ENCODE results near the gene UBTD1. TPM values are rescaled to one million over a fixed set of nuclear protein-coding genes. Genes with fewer than 3 reads are reported as not detected.

Gene UBTD1
- total and polyA plus RNA-seq, 10 donors = 4.5 to 17.6 (median 11.8) TPM

DNA sequence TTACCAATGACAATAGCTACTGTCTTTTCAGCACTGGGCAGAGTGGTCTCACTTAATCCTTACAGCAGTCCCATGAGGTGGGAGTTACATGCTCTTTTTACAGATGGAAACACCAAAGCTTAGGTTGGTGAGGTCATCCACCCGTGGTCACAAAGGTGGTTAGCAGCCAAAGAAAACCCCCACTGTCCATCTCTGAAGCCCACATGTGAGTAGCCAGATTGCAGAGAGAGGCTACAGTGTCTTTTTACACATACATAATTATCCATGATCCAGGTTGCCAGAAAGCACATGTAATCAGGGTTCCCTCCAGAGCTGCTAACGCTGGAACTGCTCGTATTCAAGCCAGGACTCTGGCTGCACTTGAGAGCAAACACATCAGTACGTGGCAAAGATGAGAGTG is 49.2 kb downstream of the UBTD1 start:
- intact Hi-C loops (cut with DNase I; ENCODE audit: low total_unique reads) = no loop called here
- Histone ChIP-seq H3K4me3 (no peak overlapping the region), H3K36me3 (no peaks in the 10 kb centered on the region), H3K27me3 (replicated peaks in 1 of 7) (no peaks in the 10 kb centered on the region), H3K9me3 (no peaks in the 10 kb centered on the region), H3K27ac (no peak overlapping the region), H3K4me1 (peaks cover 3 to 23% (median 12%) of the 10 kb centered on the region in 6 donors)
- TF ChIP-seq POLR2A (IDR thresholded peaks at IDR 0.05) (no peak), POLR2AphosphoS5 (IDR thresholded peaks at IDR 0.05) (no peak), CTCF (IDR thresholded peaks at IDR 0.05 in 8 of 11, conservative IDR thresholded peaks at IDR 0.05 in 3 of 11) (no peak)
- no peak for DNase-seq
- 67 to 91% (median 81%) methylated on average over 4 of the region's 4 CpGs for WGBS, 5 donors

GRCh38 chr10:97548828-97549455 is 50.2 kb downstream of the UBTD1 start:
- H3K36me3 ChIP-seq = no peaks in the 10 kb centered on the region
- H3K4me1 ChIP-seq = peaks cover 0 to 22% (median 7%) of the 10 kb centered on the region in 6 donors
- no peaks in the 10 kb centered on the region for H3K27me3 ChIP-seq (replicated peaks in 1 of 7)
- TF ChIP-seq POLR2A (IDR thresholded peaks at IDR 0.05) (no peak), POLR2AphosphoS5 (IDR thresholded peaks at IDR 0.05) (no peak), CTCF (IDR thresholded peaks at IDR 0.05 in 8 of 11, conservative IDR thresholded peaks at IDR 0.05 in 3 of 11) (no peak)
- DNase-seq = peak; percentile 52
- intact Hi-C loops (cut with DNase I; ENCODE audit: low total_unique reads) = no loop called here
- WGBS, 5 donors = 87 to 92% (median 92%) methylated on average over 13 of the region's 13 CpGs
- no peak overlapping the region for H3K4me3 ChIP-seq
- H3K27ac ChIP-seq = no peak overlapping the region
- H3K9me3 ChIP-seq = no peaks in the 10 kb centered on the region

DNA sequence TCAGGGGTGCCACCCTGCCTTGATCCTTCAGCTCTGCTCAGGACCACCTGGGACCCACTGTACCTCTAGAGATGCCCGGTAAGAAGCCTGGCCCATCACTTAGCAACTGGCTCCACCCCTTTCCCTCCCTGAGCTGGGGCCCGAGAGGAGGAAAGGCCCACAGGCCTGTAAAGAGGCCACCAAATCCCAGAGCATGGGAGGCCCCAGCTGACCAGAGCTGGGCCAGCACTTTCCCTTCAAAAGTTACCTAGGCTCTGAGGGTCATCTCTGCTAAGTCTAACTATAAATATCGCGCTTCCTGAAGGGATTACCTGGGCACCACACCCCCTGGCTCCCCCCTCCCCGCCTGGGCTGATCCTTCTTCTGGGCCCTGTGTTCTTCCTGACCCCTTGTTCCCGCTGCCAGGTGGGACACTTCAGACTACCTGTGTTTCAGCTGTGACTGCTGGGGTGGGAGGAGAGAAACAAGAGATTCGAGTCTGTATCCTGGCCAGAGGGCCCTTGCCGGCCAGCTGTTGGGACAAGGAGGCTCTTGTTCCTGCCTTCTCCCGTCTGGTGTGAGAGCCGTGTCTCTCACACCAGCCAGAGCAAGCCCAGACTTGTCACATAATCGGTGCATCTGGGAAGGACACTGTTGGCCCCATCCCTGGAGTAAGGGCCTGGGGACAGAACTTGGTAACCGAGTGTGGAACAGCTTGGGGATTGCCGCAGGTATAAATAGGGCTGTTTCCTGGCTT is 51.0 kb downstream of the UBTD1 start:
- intact Hi-C loops (cut with DNase I; ENCODE audit: low total_unique reads) = loop anchor here (5.0 kb wide), 1 partner anchor 87 kb away; no protein-coding TSS in a partner anchor
- WGBS, 5 donors = 67 to 79% (median 76%) methylated on average over 12 to 13 of the region's 13 CpGs
- Histone ChIP-seq H3K4me1 (peaks cover 0 to 22% (median 7%) of the 10 kb centered on the region in 6 donors), H3K36me3 (no peaks in the 10 kb centered on the region), H3K27me3 (replicated peaks in 1 of 7) (no peaks in the 10 kb centered on the region), H3K27ac (no peak overlapping the region), H3K9me3 (no peaks in the 10 kb centered on the region), H3K4me3 (no peak overlapping the region)
- peak; percentile 51 for DNase-seq
- TF ChIP-seq POLR2AphosphoS5 (IDR thresholded peaks at IDR 0.05) (no peak), CTCF (IDR thresholded peaks at IDR 0.05 in 8 of 11, conservative IDR thresholded peaks at IDR 0.05 in 3 of 11) (no peak), POLR2A (IDR thresholded peaks at IDR 0.05) (no peak)

Measured in spleen (tissue), 11 donors.